ENCODE measurements around the gene DGKG. TPM values are rescaled to one million over a fixed set of nuclear protein-coding genes. Genes with fewer than 3 reads are reported as not detected.

DGKG gene
- total RNA-seq, 1 experiment from 2014 or later, result 0.36 TPM

- DNase-seq (ENCODE audit: low spot score), result peak; percentile 12
Measured at GRCh38 chr3:186109897-186110803, 251.9 kb downstream of the DGKG start.

GRCh38 chr3:186108941-186109865 lies 252.8 kb downstream of the DGKG start, which contains the start of gene ETV5:
Gene ETV5, minus strand, starts transcription at chr3:186109089. Its CDS starts 3,221 bp downstream, at chr3:186105868.
- DNase-seq (ENCODE audit: low spot score), result peak; percentile 97

GRCh38 chr3:186108106-186108940 lies 253.7 kb downstream of the DGKG start:
- peak; percentile 54 for DNase-seq (ENCODE audit: low spot score)

GRCh38 chr3:186107215-186108105 lies 254.6 kb downstream of the DGKG start:
- DNase-seq (ENCODE audit: low spot score), result peak; percentile 68

GRCh38 chr3:186105543-186105942 lies 256.5 kb downstream of the DGKG start:
- DNase-seq (ENCODE audit: low spot score), result no peak

- peak; percentile 30 for DNase-seq (ENCODE audit: low spot score)
Measured at GRCh38 chr3:186102687-186103086, 259.3 kb downstream of the DGKG start.

- no peak for DNase-seq (ENCODE audit: low spot score)
Measured at GRCh38 chr3:186100398-186100797, 261.6 kb downstream of the DGKG start.

GRCh38 chr3:186099178-186099577 lies 262.9 kb downstream of the DGKG start:
- DNase-seq (ENCODE audit: low spot score), result peak; percentile 57

GRCh38 chr3:186098740-186099139 lies 263.3 kb downstream of the DGKG start:
- peak; percentile 9 for DNase-seq (ENCODE audit: low spot score)

- DNase-seq (ENCODE audit: low spot score), result peak; percentile 97
Measured at GRCh38 chr3:186097663-186098451, 264.2 kb downstream of the DGKG start.

GRCh38 chr3:186097317-186097662 lies 264.7 kb downstream of the DGKG start:
- no peak for DNase-seq (ENCODE audit: low spot score)

Other genes with a start within 250 kb of the DGKG start
- gene CRYGS, start 182.1 kb upstream of the DGKG start, total RNA-seq (2014; rRNA removed; shearing (Covaris generic)), result 0.28 and 0.86 TPM in 2 replicates
- gene TBCCD1, start 205.1 kb upstream of the DGKG start, total RNA-seq (2014; rRNA removed; shearing (Covaris generic)), result 7.0 and 8.8 TPM in 2 replicates
- 63.5 and 71.3 TPM in 2 replicates for gene DNAJB11, start 208.5 kb upstream of the DGKG start, total RNA-seq (2014; rRNA removed; shearing (Covaris generic))

All from HT-29 (cell line).